Fibroblast of pulmonary artery (primary cell): ENCODE measurements around the gene GSE1.

Experiments used
- DNase-seq: peaks from one replicate; pipeline ENCODE4 v3.0.0-alpha.2; 2010; ENCODE audit warnings: low read depth
- H3K4me3 ChIP-seq: replicated peaks from 2 replicates; pipeline ENCODE4 v1.5.1; 2011; ENCODE audit warnings: low read depth, mild to moderate bottlenecking, control low read depth, low read length, moderate library complexity
- CTCF ChIP-seq: IDR thresholded peaks from 2 replicates; pipeline ENCODE4 v1.5.1; 2011; ENCODE audit warnings: mild to moderate bottlenecking, control low read depth, low read length, inconsistent platforms; ENCODE audit errors: missing control alignments

GSE1 gene

GRCh38 chr16:85649411-85650134, 36.5 kb downstream of the GSE1 start:
- H3K4me3 ChIP-seq: no peak overlapping the region
- DNase-seq: no peak
- no peak for TF ChIP-seq CTCF

GRCh38 chr16:85650135-85650843, 37.2 kb downstream of the GSE1 start:
- no peak for DNase-seq
- no peak for TF ChIP-seq CTCF
- no peak overlapping the region for H3K4me3 ChIP-seq

GRCh38 chr16:85650844-85651628, 37.9 kb downstream of the GSE1 start:
- no peak for TF ChIP-seq CTCF
- H3K4me3 ChIP-seq: no peak overlapping the region
- DNase-seq: no peak

GRCh38 chr16:85651629-85652430, 38.7 kb downstream of the GSE1 start:
- no peak for DNase-seq
- no peak for TF ChIP-seq CTCF
- no peak overlapping the region for H3K4me3 ChIP-seq

- TF ChIP-seq CTCF: no peak
- peak; percentile 33 for DNase-seq
- H3K4me3 ChIP-seq: no peak overlapping the region
These were observed 39.5 kb downstream of the GSE1 start for GRCh38 chr16:85652431-85653221.
